OCI-LY3 (cell line): ENCODE data around the gene TRIM54.
"Not testable (repeated sequence)": the region's sequence is repeated elsewhere in the genome, so short reads cannot be mapped to it uniquely, and the experiment has no call there.

ENCODE experiments used
- H2AFZ ChIP-seq: fragments of 200-600, 300-600 bp; shearing (Covaris generic); 2 replicates; pipeline ENCODE4 v1.6.0; 2014; ENCODE audit warnings: antibody characterized with exemption, low read depth, low read length
- H3K27ac ChIP-seq: fragments of 200-600, 300-600 bp; sonication (generic); 2 replicates; pipeline ENCODE4 v1.5.1; 2014; ENCODE audit warnings: mild to moderate bottlenecking, low read length, moderate library complexity, mixed read lengths
- H3K27me3 ChIP-seq: fragments of 200-600, 300-600 bp; sonication (generic); 2 replicates; pipeline ENCODE4 v1.6.1; 2014; ENCODE audit warnings: low read depth, low read length, mixed read lengths
- H3K36me3 ChIP-seq: fragments of 200-600, 300-600 bp; sonication (generic); replicated peaks from 2 replicates; pipeline ENCODE3; 2014; ENCODE audit warnings: low read depth, low read length, mixed read lengths
- H3K4me1 ChIP-seq: fragments of 300-600, 200-600 bp; sonication (generic); 2 replicates; pipeline ENCODE4 v1.6.1; 2014; ENCODE audit warnings: low read length, mixed read lengths
- H3K4me2 ChIP-seq: fragments of 200-600, 300-600 bp; sonication (generic); 2 replicates; pipeline ENCODE4 v1.6.1; 2014; ENCODE audit warnings: low read length, mixed read lengths
- H3K4me3 ChIP-seq: fragments of 300-600, 200-600 bp; sonication (generic); 2 replicates; pipeline ENCODE4 v1.5.1; 2014; ENCODE audit warnings: antibody characterized with exemption, mild to moderate bottlenecking, low read length, moderate library complexity
- H3K79me2 ChIP-seq: fragments of 300-600, 200-600 bp; shearing (Covaris generic); 2 replicates; pipeline ENCODE4 v1.6.1; 2014; ENCODE audit warnings: mild to moderate bottlenecking, low read length, mixed read lengths
- H3K9ac ChIP-seq: fragments of 300-600, 200-600 bp; shearing (Covaris generic); 2 replicates; pipeline ENCODE4 v1.6.0; 2014; ENCODE audit warnings: mild to moderate bottlenecking, low read length, moderate library complexity
- H3K9me3 ChIP-seq: fragments of 200-600, 300-600 bp; shearing (Covaris generic); 2 replicates; pipeline ENCODE4 v1.6.1; 2014; ENCODE audit warnings: low read length, mixed read lengths; ENCODE audit not compliant: insufficient read depth
- H4K20me1 ChIP-seq: fragments of 200-600, 300-600 bp; sonication (generic); 2 replicates; pipeline ENCODE4 v1.6.1; 2016; ENCODE audit warnings: low read length, mixed read lengths; ENCODE audit not compliant: insufficient read depth
- CTCF ChIP-seq: fragments of 200-600, 300-600 bp; sonication (generic); IDR thresholded peaks from 2 replicates; pipeline ENCODE4 v1.5.1; 2014; ENCODE audit warnings: antibody characterized with exemption, low read length, low read depth
- EZH2phosphoT487 ChIP-seq: fragments of 200-600 bp; shearing (Covaris generic); IDR thresholded peaks from 2 replicates; pipeline ENCODE4 v1.6.1; 2018; ENCODE audit warnings: antibody characterized with exemption, mixed run types, low read depth

The TRIM54 gene

GRCh38 chr2:27271631-27272340 is 10.4 kb upstream of the TRIM54 start:
- Histone ChIP-seq H3K4me3 (no peak overlapping the region), H4K20me1 (no peaks in the 10 kb centered on the region), H3K4me2 (no peak overlapping the region), H3K36me3 (no peaks in the 10 kb centered on the region), H3K27ac (no peak overlapping the region), H3K27me3 (peaks cover 26% of the 10 kb centered on the region), H3K9me3 (no peaks in the 10 kb centered on the region), H2AFZ (no peak overlapping the region), H3K79me2 (no peaks in the 10 kb centered on the region), H3K9ac (no peak overlapping the region), H3K4me1 (peaks cover 6% of the 10 kb centered on the region; the same call in 1 of the 2 replicates)
- TF ChIP-seq EZH2phosphoT487 (no peak), CTCF (no peak)

GRCh38 chr2:27272537-27273522 is 9.4 kb upstream of the TRIM54 start:
- not testable (repeated sequence) for H3K36me3 ChIP-seq, H4K20me1 ChIP-seq, H3K4me1 ChIP-seq, H3K9me3 ChIP-seq, H3K4me3 ChIP-seq, H3K27ac ChIP-seq, H2AFZ ChIP-seq, H3K4me2 ChIP-seq, H3K9ac ChIP-seq, H3K79me2 ChIP-seq
- peaks cover 28% of the 10 kb centered on the region for H3K27me3 ChIP-seq

- Histone ChIP-seq H3K27ac (no peak within 1 kb of the TSS), H3K4me2 (no peak within 1 kb of the TSS), H3K9ac (no peak within 1 kb of the TSS), H3K9me3 (no peaks in the 10 kb centered on the region), H2AFZ (no peak within 1 kb of the TSS), H3K4me1 (peaks cover 16% of the 10 kb centered on the region), H3K4me3 (no peak within 1 kb of the TSS), H4K20me1 (no peaks in the 10 kb centered on the region), H3K27me3 (peaks cover 13% of the 10 kb centered on the region; the same call in 1 of the 2 replicates), H3K79me2 (no peaks in the 10 kb centered on the region), H3K36me3 (no peaks in the 10 kb centered on the region)
- TF ChIP-seq CTCF (no peak), EZH2phosphoT487 (no peak)
These were observed 6.7 kb upstream of the TRIM54 start, which contains the start of gene DNAJC5G for GRCh38 chr2:27275211-27276150. DNAJC5G (plus strand) TSS chr2:27275433; CDS start chr2:27276729, 1,296 bp downstream.

GRCh38 chr2:27278010-27278409 is 4.2 kb upstream of the TRIM54 start:
- Histone ChIP-seq H2AFZ (no peak overlapping the region), H3K27me3 (peaks cover 15% of the 10 kb centered on the region; the same call in 1 of the 2 replicates), H3K9ac (no peak overlapping the region)

More at GRCh38 chr2:27278010-27278409, 4.2 kb upstream of the TRIM54 start:
- no peaks in the 10 kb centered on the region for H3K79me2 ChIP-seq
- no peaks in the 10 kb centered on the region for H3K36me3 ChIP-seq
- H3K4me1 ChIP-seq: peaks cover 9% of the 10 kb centered on the region
- no peaks in the 10 kb centered on the region for H3K9me3 ChIP-seq
- no peak overlapping the region for H3K27ac ChIP-seq
- no peaks in the 10 kb centered on the region for H4K20me1 ChIP-seq
- no peak overlapping the region for H3K4me2 ChIP-seq
- TF ChIP-seq CTCF (no peak), EZH2phosphoT487 (no peak)
- no peak overlapping the region for H3K4me3 ChIP-seq
